ENCODE results near the gene ADAR.

DNA sequence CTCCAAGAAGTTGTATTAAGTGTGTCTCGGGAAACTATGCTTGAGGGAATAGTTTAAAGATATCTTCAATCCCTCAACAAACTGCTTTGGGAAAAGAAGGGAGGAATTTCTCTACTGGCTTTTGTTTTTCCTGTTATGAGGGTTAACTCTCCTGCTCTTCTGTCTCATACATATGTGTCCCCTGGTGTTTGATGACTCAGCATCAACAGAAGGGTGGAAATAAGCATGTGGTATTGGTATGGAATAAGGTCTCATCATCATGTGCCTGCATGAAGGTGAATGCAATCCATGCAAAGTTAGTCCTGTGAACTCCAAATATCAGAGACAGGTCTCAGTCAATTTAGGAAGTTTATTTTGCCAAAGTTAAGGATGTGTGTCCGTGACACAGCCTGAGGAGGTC, 27.2 kb upstream of the ADAR start:
- TF ChIP-seq, protein P1, sequence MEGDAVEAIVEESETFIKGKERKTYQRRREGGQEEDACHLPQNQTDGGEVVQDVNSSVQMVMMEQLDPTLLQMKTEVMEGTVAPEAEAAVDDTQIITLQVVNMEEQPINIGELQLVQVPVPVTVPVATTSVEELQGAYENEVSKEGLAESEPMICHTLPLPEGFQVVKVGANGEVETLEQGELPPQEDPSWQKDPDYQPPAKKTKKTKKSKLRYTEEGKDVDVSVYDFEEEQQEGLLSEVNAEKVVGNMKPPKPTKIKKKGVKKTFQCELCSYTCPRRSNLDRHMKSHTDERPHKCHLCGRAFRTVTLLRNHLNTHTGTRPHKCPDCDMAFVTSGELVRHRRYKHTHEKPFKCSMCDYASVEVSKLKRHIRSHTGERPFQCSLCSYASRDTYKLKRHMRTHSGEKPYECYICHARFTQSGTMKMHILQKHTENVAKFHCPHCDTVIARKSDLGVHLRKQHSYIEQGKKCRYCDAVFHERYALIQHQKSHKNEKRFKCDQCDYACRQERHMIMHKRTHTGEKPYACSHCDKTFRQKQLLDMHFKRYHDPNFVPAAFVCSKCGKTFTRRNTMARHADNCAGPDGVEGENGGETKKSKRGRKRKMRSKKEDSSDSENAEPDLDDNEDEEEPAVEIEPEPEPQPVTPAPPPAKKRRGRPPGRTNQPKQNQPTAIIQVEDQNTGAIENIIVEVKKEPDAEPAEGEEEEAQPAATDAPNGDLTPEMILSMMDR (IDR thresholded peaks at IDR 0.05): no peak
- TF ChIP-seq POLR2A (IDR thresholded peaks at IDR 0.05): no peak
